Ishikawa (cell line): ENCODE measurements around the gene HRCT1.

Source experiments
- CREB1 ChIP-seq: IDR thresholded peaks from 2 replicates; pipeline ENCODE4 v1.6.1; 2012; ENCODE audit warnings: low read depth
- USF1 ChIP-seq: IDR thresholded peaks from 2 replicates; pipeline ENCODE4 v1.6.1; 2012

GRCh38 chr9:35932735-35933134, 26.7 kb downstream of the HRCT1 start:
- TF ChIP-seq USF1 (no peak), CREB1 (no peak)
